ENCODE measurements around the gene ASB8.

- TF ChIP-seq, protein P1, sequence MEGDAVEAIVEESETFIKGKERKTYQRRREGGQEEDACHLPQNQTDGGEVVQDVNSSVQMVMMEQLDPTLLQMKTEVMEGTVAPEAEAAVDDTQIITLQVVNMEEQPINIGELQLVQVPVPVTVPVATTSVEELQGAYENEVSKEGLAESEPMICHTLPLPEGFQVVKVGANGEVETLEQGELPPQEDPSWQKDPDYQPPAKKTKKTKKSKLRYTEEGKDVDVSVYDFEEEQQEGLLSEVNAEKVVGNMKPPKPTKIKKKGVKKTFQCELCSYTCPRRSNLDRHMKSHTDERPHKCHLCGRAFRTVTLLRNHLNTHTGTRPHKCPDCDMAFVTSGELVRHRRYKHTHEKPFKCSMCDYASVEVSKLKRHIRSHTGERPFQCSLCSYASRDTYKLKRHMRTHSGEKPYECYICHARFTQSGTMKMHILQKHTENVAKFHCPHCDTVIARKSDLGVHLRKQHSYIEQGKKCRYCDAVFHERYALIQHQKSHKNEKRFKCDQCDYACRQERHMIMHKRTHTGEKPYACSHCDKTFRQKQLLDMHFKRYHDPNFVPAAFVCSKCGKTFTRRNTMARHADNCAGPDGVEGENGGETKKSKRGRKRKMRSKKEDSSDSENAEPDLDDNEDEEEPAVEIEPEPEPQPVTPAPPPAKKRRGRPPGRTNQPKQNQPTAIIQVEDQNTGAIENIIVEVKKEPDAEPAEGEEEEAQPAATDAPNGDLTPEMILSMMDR (IDR thresholded peaks at IDR 0.05; ENCODE audit: insufficient read depth, low read length, poor library complexity, severe bottlenecking), result no peak
- TF ChIP-seq EZH2phosphoT487 (conservative IDR thresholded peaks at IDR 0.05; ENCODE audit: low read length), result no peak
These were observed 25.8 kb downstream of the ASB8 start for GRCh38 chr12:48131517-48131916.
